Neural cell (in vitro differentiated cells): ENCODE measurements around the gene RALGDS. TPM values are rescaled to one million over a fixed set of nuclear protein-coding genes. Genes with fewer than 3 reads are reported as not detected.

ENCODE experiments used
- H2AFZ ChIP-seq: fragments of 200-600, 300-800 bp; sonication (generic), shearing (Covaris generic); 2 replicates; pipeline ENCODE4 v1.6.0; 2014; ENCODE audit warnings: low read depth, mild to moderate bottlenecking, antibody characterized with exemption, low read length, moderate library complexity
- H3F3A ChIP-seq: fragments of 200-600 bp; shearing (Covaris generic); 2 replicates; pipeline ENCODE4 v1.6.1; 2016; ENCODE audit warnings: mild to moderate bottlenecking, moderate library complexity, mixed read lengths, antibody characterized with exemption, low read length; ENCODE audit not compliant: insufficient read depth, poor library complexity, severe bottlenecking
- H3K27ac ChIP-seq: fragments of 200-600, 300-800 bp; sonication (generic), shearing (Covaris generic); 2 replicates; pipeline ENCODE4 v1.5.1; 2014; ENCODE audit warnings: mild to moderate bottlenecking, low read length, moderate library complexity
- H3K27me3 ChIP-seq: fragments of 300-800, 200-600 bp; sonication (generic), shearing (Covaris generic); 2 replicates; pipeline ENCODE4 v1.6.0; 2014; ENCODE audit warnings: mild to moderate bottlenecking, low read depth, low read length, moderate library complexity; ENCODE audit not compliant: insufficient read depth
- H3K36me3 ChIP-seq: fragments of 300-800, 200-600 bp; sonication (generic), shearing (Covaris generic); 2 replicates; pipeline ENCODE4 v1.5.1; 2014; ENCODE audit warnings: mild to moderate bottlenecking, antibody characterized with exemption, low read length, moderate library complexity; ENCODE audit not compliant: insufficient read depth
- H3K4me2 ChIP-seq: fragments of 300-800, 200-600 bp; sonication (generic), shearing (Covaris generic); 2 replicates; pipeline ENCODE4 v1.6.0; 2014; ENCODE audit warnings: mild to moderate bottlenecking, low read length
- H3K4me3 ChIP-seq: fragments of 300-800, 200-600 bp; sonication (generic), shearing (Covaris generic); 2 replicates; pipeline ENCODE4 v1.5.1; 2014; ENCODE audit warnings: mild to moderate bottlenecking, low read length, moderate library complexity
- H3K79me2 ChIP-seq: fragments of 200-600 bp; shearing (Covaris generic); replicated peaks from 2 replicates; pipeline ENCODE4 v1.6.0; 2014; ENCODE audit warnings: mild to moderate bottlenecking, low read length, moderate library complexity; ENCODE audit not compliant: insufficient read depth
- H3K9ac ChIP-seq: fragments of 300-800, 200-600 bp; sonication (generic), shearing (Covaris generic); 2 replicates; pipeline ENCODE4 v1.6.1; 2016; ENCODE audit warnings: mild to moderate bottlenecking, low read length, mixed read lengths
- H3K9me2 ChIP-seq: fragments of 200-600 bp; shearing (Covaris generic); 2 replicates; pipeline ENCODE4 v1.6.1; 2016; ENCODE audit warnings: mild to moderate bottlenecking, low read length, mixed read lengths; ENCODE audit not compliant: insufficient read depth
- H3K9me3 ChIP-seq: fragments of 200-600, 300-800 bp; sonication (generic), shearing (Covaris generic); 2 replicates; pipeline ENCODE4 v1.6.1; 2016; ENCODE audit warnings: mild to moderate bottlenecking, mixed run types, low read length, moderate library complexity, mixed read lengths
- H4K20me1 ChIP-seq: fragments of 200-600 bp; shearing (Covaris generic); 2 replicates; pipeline ENCODE4 v1.6.1; 2016; ENCODE audit warnings: mild to moderate bottlenecking, mixed run types; ENCODE audit not compliant: insufficient read depth
- EP300 ChIP-seq: fragments of 450-650 bp; conservative IDR thresholded peaks from 2 replicates; pipeline ENCODE4 v1.6.1; 2014; ENCODE audit warnings: antibody characterized with exemption, mild to moderate bottlenecking, moderate library complexity; ENCODE audit not compliant: poor library complexity, severe bottlenecking
- EZH2 ChIP-seq: fragments of 200-600, 300-800 bp; shearing (Covaris generic), sonication (generic); IDR thresholded peaks from 2 replicates; pipeline ENCODE4 v1.6.1; 2014; ENCODE audit warnings: antibody characterized with exemption, low read length, borderline replicate concordance, mild to moderate bottlenecking; ENCODE audit not compliant: insufficient read depth, poor library complexity, severe bottlenecking
- MXI1 ChIP-seq: fragments of 450-650 bp; conservative IDR thresholded peaks from 2 replicates; pipeline ENCODE4 v1.6.1; 2014; ENCODE audit warnings: antibody characterized with exemption, mild to moderate bottlenecking; ENCODE audit not compliant: poor library complexity, severe bottlenecking
- POLR2AphosphoS5 ChIP-seq: IDR thresholded peaks from 2 replicates; pipeline ENCODE4 v1.6.1; 2012
- RAD21 ChIP-seq: fragments of 450-650 bp; conservative IDR thresholded peaks from 2 replicates; pipeline ENCODE4 v1.6.1; 2014; ENCODE audit warnings: antibody characterized with exemption, mild to moderate bottlenecking, moderate library complexity
- SMC3 ChIP-seq: fragments of 450-650 bp; conservative IDR thresholded peaks from 2 replicates; pipeline ENCODE4 v1.6.1; 2014; ENCODE audit warnings: antibody characterized with exemption, mild to moderate bottlenecking, moderate library complexity; ENCODE audit not compliant: poor library complexity
- TAF1 ChIP-seq: IDR thresholded peaks from 2 replicates; pipeline ENCODE4 v1.6.1; 2012; ENCODE audit warnings: low read depth
- polyA plus RNA-seq: library from polyadenylated mRNA; depleted of rRNA; stranded (reverse); fragments of >200 nt; gene quantifications from 2 replicates; pipeline ENCODE4 v1.2.3, GENCODE V29; 2014
- TF ChIP-seq, protein P1 (sequence below): IDR thresholded peaks from 2 replicates; pipeline ENCODE4 v1.6.1; 2012; ENCODE audit warnings: borderline replicate concordance
- TF ChIP-seq, protein P2 (sequence below): fragments of 450-650 bp; IDR thresholded peaks from 2 replicates; pipeline ENCODE4 v1.5.1; 2014; ENCODE audit warnings: antibody characterized with exemption, mild to moderate bottlenecking, moderate library complexity; ENCODE audit not compliant: poor library complexity, severe bottlenecking

The RALGDS gene
- polyA plus RNA-seq, 1 donor from 2014 or later = 174 TPM

DNA sequence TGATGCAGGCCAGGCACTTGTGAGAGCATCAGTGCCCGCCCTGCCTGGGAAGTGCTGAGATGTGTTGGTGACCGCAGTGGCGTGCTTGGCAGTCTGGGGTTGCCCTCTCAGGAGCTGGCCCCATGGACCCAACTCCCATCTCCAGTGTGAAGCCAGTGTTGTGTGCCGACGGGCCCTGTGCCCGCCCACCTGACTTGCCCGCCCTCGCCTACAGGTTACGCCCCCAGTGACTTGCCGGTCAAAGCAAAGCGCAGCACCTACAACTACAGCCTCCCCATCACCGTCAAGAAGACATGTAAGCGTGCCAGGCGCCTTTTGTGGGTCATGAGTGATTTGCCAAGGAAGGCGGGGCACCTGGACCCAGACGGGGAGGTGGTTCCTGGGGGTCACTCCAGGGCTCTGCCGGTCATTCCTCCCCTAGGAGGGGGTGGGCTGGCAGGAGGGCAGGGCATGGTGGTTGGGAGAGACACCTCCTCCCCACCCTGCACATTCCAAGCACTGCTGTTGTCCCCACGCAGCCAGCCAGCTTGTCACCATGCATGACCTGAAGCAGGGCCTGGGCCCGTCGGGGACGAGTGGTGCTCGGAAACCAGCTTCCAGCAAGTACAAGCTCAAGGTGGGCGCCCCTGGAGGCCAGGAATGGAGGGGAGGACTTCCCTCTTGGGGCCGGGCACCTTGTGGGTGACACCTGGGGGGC lies 66.7 kb downstream of the RALGDS start:
- H3K9ac ChIP-seq = no peak overlapping the region
- no peak overlapping the region for H3K4me2 ChIP-seq
- no peaks in the 10 kb centered on the region for H3K9me3 ChIP-seq
- no peak overlapping the region for H3K27ac ChIP-seq
- H2AFZ ChIP-seq = no peak overlapping the region
- no peaks in the 10 kb centered on the region for H3K9me2 ChIP-seq
- H3K27me3 ChIP-seq = no peaks in the 10 kb centered on the region
- TF ChIP-seq RAD21 (no peak), POLR2AphosphoS5 (no peak), EZH2 (no peak), MXI1 (no peak)
- TF ChIP-seq, protein P1, sequence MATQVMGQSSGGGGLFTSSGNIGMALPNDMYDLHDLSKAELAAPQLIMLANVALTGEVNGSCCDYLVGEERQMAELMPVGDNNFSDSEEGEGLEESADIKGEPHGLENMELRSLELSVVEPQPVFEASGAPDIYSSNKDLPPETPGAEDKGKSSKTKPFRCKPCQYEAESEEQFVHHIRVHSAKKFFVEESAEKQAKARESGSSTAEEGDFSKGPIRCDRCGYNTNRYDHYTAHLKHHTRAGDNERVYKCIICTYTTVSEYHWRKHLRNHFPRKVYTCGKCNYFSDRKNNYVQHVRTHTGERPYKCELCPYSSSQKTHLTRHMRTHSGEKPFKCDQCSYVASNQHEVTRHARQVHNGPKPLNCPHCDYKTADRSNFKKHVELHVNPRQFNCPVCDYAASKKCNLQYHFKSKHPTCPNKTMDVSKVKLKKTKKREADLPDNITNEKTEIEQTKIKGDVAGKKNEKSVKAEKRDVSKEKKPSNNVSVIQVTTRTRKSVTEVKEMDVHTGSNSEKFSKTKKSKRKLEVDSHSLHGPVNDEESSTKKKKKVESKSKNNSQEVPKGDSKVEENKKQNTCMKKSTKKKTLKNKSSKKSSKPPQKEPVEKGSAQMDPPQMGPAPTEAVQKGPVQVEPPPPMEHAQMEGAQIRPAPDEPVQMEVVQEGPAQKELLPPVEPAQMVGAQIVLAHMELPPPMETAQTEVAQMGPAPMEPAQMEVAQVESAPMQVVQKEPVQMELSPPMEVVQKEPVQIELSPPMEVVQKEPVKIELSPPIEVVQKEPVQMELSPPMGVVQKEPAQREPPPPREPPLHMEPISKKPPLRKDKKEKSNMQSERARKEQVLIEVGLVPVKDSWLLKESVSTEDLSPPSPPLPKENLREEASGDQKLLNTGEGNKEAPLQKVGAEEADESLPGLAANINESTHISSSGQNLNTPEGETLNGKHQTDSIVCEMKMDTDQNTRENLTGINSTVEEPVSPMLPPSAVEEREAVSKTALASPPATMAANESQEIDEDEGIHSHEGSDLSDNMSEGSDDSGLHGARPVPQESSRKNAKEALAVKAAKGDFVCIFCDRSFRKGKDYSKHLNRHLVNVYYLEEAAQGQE = no peak
- H3K79me2 ChIP-seq = no peaks in the 10 kb centered on the region
- no peaks in the 10 kb centered on the region for H3K36me3 ChIP-seq
- H3F3A ChIP-seq = no peaks in the 10 kb centered on the region
- H4K20me1 ChIP-seq = no peaks in the 10 kb centered on the region
- H3K4me3 ChIP-seq = no peak overlapping the region

DNA sequence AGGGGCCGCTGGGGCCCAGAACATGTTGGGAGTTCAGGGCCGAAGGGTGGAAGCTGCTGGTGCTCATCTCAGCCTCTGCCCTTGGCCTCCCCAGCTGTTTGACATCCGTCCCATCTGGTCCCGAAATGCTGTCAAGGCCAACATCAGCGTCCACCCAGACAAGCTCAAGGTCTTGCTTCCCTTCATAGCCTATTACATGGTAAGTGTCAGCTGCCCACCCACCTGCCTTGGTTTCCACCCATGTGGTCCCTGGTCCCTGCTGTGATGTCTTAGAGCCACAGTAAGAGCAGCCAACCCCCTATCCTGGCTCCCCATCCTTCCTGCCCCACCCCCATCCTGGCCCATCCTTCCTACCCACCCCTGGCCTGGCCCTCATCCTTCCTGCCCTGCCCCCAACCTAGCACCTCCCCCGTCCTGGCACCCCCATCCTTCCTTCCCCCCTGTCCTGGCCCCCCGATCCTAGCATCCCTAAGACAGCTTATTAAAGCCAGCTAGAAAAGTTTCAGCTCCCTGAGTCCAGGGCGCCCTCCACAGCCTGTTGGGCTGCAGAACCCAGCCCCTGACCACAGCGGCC lies 69.0 kb downstream of the RALGDS start:
- Histone ChIP-seq H3K4me2 (no peak overlapping the region), H3K9ac (no peak overlapping the region), H3K79me2 (no peaks in the 10 kb centered on the region), H3K27me3 (no peaks in the 10 kb centered on the region), H3F3A (no peaks in the 10 kb centered on the region), H2AFZ (no peak overlapping the region), H3K9me2 (no peaks in the 10 kb centered on the region), H3K27ac (no peak overlapping the region), H3K36me3 (no peaks in the 10 kb centered on the region), H4K20me1 (no peaks in the 10 kb centered on the region), H3K9me3 (no peaks in the 10 kb centered on the region), H3K4me3 (no peak overlapping the region)
- TF ChIP-seq, protein P2, sequence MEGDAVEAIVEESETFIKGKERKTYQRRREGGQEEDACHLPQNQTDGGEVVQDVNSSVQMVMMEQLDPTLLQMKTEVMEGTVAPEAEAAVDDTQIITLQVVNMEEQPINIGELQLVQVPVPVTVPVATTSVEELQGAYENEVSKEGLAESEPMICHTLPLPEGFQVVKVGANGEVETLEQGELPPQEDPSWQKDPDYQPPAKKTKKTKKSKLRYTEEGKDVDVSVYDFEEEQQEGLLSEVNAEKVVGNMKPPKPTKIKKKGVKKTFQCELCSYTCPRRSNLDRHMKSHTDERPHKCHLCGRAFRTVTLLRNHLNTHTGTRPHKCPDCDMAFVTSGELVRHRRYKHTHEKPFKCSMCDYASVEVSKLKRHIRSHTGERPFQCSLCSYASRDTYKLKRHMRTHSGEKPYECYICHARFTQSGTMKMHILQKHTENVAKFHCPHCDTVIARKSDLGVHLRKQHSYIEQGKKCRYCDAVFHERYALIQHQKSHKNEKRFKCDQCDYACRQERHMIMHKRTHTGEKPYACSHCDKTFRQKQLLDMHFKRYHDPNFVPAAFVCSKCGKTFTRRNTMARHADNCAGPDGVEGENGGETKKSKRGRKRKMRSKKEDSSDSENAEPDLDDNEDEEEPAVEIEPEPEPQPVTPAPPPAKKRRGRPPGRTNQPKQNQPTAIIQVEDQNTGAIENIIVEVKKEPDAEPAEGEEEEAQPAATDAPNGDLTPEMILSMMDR = no peak
- TF ChIP-seq EP300 (no peak), TAF1 (no peak), RAD21 (no peak), SMC3 (no peak), MXI1 (no peak), POLR2AphosphoS5 (no peak), EZH2 (no peak)
- TF ChIP-seq, protein P1 = no peak
